Hepatic stellate cell (primary cell): Measurements from ENCODE around the gene FGF11.
A peak's percentile ranks its signal among the peaks of the same experiment; 100 is the strongest.
"Not testable (repeated sequence)": the region's sequence is repeated elsewhere in the genome, so short reads cannot be mapped to it uniquely, and the experiment has no call there.

ENCODE experiments used
- DNase-seq: peaks from one replicate; pipeline ENCODE4 v3.0.0; 2011; ENCODE audit warnings: low spot score

The FGF11 gene

DNA sequence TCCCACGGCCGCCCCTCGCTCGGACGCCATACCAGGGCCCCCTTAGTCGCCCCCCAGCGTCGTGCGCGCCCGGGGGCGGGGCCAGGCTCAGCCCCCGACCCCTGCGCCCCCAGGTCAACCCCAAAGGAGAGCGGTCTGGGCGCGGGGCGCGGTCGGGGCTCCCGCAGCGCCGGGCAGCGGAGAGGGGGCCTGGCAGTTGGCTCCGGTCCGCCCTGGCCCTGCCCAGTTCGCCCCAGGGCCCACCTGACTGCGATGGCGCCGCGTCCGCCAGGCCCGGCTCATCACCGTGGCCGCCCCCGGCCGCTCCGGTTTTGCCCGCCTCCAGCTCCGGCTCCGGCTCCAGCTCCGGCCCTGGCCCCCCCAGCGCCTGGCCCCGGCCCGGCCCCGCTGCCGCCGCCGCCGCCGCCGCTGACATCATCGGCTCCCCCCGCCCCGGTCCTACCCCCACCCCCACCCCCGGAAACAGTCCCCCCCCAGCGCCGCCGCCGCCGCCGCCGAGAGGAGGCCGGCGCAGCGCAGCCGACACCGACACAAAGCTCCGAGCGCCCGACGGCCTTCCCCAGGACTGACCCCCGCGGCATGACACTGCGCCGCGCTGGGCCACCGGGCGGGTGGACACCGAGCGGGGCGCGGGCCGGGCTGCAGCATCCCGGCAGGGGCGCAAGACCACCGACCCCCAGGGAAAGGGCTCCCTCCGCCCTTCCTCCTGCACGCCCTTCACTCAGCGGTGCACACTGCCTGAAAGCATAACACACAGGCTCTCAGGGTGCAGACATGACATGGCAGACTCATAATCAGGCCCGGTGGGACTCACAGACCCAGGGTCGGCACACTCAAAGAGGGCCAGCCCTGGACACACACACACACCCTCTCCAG, 40.1 kb downstream of the FGF11 start, which contains the start of gene ZBTB4:
ZBTB4 (minus strand) TSS at position 419 of the 876 bp plus-strand sequence. CDS start 12,830 bp downstream, outside the sequence.
- peak; percentile 81 for DNase-seq

DNA sequence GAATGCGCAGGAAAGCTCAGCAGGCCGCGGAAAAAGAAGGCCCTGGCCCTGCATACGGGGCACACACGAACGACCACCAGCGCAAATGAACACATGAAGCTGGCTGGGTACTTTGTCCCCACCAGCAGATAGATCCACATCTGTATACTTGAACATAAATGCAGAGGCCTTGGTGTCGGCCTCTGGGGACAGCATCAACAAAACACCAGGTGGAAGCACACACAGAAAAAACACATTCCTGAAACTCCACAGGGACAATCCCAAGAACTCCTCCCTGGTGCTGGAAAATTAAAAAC, 40.7 kb downstream of the FGF11 start:
- DNase-seq = no peak

DNA sequence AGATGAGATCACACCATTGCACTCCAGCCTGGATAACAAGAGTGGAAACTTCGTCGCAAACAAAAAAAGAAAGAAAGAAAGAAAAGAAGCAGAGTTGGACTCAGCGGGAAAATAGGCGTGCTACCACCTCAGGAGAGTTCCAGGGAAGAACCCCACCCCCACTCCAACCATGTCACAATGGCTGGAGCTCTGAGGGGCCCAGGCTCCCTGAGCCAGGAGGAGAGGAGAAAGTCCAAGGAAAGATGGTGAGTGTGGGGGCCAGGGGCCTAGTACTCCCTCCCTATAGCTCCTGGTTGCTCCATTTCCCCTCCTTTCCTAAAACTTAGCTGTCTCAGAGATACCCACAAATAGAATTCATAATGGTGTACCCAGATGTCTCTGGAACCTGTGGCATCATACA, 42.0 kb downstream of the FGF11 start, which contains the start of gene SLC35G6:
SLC35G6 (plus strand) TSS at position 172 of the 400 bp plus-strand sequence; CDS start at position 243, 71 bp downstream.
- not testable (repeated sequence) for DNase-seq

DNA sequence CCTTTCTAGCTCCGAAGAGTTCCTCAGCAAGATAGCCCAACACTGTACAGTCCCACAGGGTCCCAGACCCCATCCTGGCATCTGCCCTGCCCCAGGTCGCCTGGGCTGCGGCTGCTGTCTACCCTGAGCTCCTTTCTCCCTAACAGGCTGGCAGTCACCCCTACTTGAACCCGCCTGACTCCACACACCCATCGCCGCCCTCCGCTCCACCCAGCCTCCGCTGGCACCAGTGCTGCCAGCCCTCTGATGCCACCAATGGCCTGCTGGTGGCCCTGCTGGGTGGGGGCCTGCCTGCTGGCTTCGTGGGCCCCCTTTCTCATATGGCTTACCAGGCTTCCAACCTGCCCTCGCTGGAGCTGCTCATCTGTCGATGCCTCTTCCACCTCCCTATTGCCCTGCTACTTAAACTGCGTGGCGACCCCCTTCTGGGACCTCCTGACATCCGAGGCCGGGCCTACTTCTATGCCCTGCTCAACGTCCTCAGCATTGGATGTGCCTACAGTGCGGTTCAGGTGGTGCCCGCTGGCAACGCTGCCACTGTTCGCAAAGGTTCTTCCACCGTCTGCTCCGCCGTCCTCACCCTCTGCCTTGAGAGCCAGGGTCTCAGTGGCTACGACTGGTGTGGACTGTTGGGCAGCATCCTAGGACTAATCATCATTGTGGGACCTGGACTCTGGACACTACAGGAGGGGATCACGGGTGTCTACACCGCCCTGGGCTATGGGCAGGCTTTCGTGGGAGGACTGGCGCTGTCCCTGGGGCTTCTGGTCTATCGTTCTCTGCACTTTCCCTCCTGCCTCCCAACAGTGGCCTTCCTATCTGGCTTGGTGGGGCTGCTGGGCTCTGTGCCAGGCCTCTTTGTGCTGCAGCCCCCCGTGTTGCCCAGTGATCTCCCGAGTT, 42.8 kb downstream of the FGF11 start:
- DNase-seq = not testable (repeated sequence)

DNA sequence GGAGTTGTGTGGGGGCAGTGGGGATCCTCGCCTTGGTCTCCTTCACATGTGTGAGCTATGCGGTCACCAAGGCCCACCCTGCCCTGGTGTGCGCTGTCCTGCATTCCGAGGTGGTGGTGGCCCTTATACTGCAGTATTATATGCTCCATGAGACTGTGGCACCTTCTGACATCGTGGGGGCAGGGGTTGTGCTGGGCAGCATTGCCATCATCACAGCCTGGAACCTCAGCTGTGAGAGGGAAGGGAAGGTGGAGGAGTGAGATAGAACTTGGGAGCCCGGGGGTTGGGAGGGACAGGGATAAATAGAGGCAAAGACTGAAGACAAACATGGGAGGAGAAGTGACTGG, 43.4 kb downstream of the FGF11 start:
- not testable (repeated sequence) for DNase-seq

DNA sequence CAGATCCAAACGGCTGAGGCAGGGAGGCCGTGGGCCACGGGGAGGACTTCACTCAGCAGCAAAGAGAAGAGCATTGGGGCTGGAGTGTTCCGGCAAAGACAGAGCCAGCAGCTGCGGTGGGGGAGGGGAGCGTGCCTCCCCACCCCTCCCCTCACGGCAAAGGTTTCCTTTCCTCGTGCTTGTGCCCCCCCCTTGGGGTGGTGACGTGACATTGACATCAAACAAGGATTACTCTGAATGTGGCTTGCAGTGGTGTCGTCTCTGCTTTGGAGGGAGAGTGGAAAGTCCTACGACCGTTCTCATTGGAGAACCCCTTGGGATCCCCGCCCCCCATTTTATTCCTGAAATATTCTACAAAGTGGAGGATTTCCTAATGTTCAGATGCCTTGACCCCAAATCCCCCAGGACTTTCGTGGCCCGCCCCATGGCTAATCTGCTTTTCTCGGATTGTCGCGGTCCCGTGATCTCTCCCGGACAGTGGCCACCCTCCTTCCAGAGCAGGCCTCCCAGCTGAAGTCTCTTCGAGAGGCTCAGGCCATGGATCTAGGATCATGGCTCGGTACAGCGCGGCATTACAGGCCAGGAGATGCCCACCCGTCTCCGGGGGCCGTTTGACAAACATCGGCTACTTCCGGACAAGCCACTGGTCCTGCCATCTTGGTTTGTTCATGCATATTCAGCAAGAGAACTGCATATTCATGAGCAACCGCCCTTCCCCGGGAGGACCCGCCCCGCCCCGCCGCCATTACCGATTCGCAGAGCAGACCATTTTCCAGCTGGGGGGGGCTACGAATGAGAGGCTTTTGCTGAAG, 44.1 kb downstream of the FGF11 start:
- peak; percentile 90 for DNase-seq

DNA sequence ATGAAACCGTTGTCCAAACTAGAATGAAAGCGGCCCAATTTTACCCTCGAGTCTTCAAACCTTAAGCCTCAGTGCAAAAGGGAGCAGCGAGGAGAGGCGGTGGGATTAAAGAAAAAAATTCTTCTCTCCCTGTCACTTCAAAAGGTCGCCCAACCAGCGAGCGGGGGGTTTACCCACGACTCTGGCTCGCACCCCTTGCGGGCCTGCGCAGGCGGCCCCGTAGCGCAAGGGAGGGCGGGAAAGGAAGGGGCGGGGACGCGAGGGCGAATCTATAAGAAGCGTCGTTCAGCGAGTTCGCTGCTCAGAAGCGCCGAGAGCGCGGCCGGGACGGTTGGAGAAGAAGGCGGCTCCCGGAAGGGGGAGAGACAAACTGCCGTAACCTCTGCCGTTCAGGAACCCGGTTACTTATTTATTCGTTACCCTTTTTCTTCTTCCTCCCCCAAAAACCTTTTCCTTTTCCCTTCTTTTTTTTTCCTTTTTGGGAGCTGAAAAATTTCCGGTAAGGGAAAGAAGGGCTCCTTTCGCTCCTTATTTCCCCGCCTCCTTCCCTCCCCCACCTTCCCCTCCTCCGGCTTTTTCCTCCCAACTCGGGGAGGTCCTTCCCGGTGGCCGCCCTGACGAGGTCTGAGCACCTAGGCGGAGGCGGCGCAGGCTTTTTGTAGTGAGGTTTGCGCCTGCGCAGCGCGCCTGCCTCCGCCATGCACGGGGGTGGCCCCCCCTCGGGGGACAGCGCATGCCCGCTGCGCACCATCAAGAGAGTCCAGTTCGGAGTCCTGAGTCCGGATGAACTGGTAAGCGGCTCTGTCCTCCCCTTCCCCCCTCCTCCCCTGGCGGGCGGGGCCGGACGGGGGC, 45.0 kb downstream of the FGF11 start, which contains the start of gene POLR2A:
POLR2A (plus strand) TSS at position 300 of the 852 bp plus-strand sequence.
- DNase-seq = peak; percentile 99

DNA sequence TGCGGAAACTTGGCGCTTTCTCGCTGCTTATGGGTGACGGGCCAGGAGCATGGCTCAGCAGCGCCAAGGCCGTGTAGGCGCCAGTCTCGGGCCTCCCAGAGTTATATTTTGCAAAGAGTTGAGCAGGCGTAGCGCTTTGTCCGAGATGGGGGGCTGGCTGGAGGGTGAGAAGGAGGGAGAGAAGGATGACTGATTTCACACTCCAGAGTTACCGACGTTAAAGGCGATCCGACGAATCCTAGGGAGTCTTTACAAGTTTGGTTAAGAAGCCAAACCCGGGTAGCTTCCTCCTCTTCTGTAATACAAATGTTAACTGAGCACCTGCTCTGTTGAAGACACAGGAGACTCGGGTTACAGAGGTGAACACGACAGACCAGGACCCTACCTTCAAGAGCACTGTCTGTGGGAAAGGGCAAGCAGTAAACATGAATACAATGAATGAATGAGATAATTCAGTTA, 45.6 kb downstream of the FGF11 start:
- no peak for DNase-seq

DNA sequence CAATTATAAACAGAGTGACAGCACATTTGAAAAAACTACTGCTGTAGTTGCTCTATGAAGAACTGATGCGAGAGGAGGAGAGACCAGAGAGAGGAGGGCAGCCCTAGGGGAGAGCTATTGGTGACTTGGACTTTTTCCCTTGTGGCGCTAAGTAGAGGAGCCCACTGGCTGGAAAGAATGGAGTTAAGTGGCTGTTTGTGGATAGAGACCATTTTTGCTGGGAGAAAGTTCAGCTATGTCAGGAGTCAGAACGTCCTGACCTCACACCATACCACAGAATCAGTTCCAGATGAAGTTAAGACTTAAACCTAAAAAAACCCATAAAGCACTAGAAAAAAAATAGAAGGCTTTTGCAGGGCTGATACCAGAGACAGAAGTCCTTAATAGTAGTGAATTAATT, 46.9 kb downstream of the FGF11 start:
- peak; percentile 34 for DNase-seq

DNA sequence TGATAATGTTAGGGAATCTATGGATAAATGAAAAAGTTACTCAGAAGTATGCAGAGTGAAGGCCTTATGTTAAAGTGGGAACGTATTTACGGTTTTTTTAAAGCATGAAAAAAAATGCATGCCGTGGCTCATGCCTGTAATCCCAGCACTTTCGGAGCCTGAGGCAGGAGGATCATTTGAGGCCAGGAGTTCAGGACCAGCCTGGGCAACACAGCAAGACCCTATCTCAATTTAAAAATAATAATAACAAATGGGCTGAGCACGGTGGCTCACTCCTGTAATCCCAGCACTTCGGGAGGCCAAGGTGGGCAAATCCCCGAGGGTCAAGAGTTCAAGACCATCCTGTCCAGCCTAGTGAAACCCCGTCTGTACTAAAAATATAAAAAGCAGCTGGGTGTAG, 50.8 kb downstream of the FGF11 start:
- no peak for DNase-seq

DNA sequence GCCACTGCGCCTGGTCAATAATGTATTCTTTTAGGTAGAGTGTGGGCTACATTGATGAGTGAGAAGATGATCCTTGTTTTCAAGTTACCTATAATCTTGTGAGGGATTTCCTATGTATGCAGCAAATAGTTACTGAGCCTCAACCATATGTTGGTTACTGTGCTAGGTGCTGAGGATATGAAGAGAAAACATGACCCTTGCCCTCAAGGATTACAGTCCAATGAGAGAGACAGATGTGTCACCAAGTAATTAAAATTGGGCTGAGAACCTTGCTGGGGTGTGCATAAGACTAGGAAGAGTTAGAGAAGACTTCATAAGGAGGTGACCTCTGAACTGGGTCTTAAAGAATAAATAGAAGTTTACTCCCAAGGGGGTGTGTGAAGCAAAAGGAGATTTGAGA, 52.3 kb downstream of the FGF11 start:
- no peak for DNase-seq

DNA sequence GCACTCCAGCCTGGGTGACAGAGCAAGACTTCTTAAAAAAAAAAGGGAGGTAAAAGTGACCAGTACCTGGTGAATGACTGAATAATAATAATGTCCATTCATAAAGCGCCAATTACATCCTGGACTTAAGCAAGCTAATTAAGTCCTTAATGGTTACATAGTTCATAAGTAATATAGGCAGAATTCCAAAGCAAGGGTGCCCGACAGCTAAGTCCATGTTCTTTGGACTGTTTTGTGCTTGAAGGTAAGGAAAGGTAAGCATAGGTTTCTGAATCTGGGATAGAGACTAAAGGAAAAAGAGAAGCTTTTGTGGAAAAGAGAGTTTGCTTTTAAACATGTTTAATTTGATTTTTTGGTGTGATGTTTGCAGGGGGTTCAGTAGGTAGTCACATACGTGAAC, 54.6 kb downstream of the FGF11 start:
- DNase-seq = no peak
